Measurements from ENCODE around the gene TTLL13. TPM values are rescaled to one million over a fixed set of nuclear protein-coding genes. Genes with fewer than 3 reads are reported as not detected.

TTLL13 gene
- total and polyA plus RNA-seq, 4 experiments from 2014 or later = 1.1 to 1.4 TPM; not detected in 2

- no peaks in the 10 kb centered on the region for H3K27me3 ChIP-seq (ENCODE audit: insufficient read depth, low read length)
- peaks cover 11 to 31% (median 23%) of the 10 kb centered on the region in 4 donors for H3K4me1 Mint-ChIP-seq
- no peaks in the 10 kb centered on the region for H3K9me3 Mint-ChIP-seq
- DNase-seq = no peak
- CTCF ChIA-PET (ENCODE audit: partially characterized antibody) = interaction anchor here (1.3 to 2.1 kb wide), 3 partner anchors 9 to 17 kb away, joined by 4 to 9 read pairs (median 7); no protein-coding TSS in a partner anchor
- peaks cover 24% of the 10 kb centered on the region for H3K4me1 ChIP-seq (ENCODE audit: insufficient read depth, low read length)
- peak overlapping the region in 1 of 8 donors; percentile 20 for H3K4me3 Mint-ChIP-seq
- intact Hi-C loops (cut with micrococcal nuclease) = no loop called here
- H3K27ac ChIP-seq (ENCODE audit: low read depth, low read length) = no peak overlapping the region
- no peaks in the 10 kb centered on the region for H3K9me3 ChIP-seq (ENCODE audit: control insufficient read depth in 1 of 2, low read length in 2 of 2)
- no peaks in the 10 kb centered on the region for H3K36me3 ChIP-seq (ENCODE audit: insufficient read depth, low read length)
- no peak overlapping the region for H3K4me3 ChIP-seq (ENCODE audit: low read length in 2 of 2)
- H3K27me3 Mint-ChIP-seq = no peaks in the 10 kb centered on the region
- POLR2A ChIA-PET (ENCODE audit: partially characterized antibody) = interaction anchor here (7.5 kb wide), 1 partner anchor 27 kb away, joined by 130 read pairs; the partner anchor contains the start of genes CIB1 and GDPGP1
- peaks cover 0 to 2% of the 10 kb centered on the region in 2 donors for H3K36me3 Mint-ChIP-seq
- H3K27ac Mint-ChIP-seq = no peak overlapping the region
Measured at GRCh38 chr15:90203922-90204321, 45.4 kb upstream of the TTLL13 start.

GRCh38 chr15:90205050-90205848, 44.1 kb upstream of the TTLL13 start:
- DNase-seq = no peak
- intact Hi-C loops (cut with micrococcal nuclease) = no loop called here
- Histone ChIP-seq H3K4me3 (ENCODE audit: low read length in 2 of 2) (no peak overlapping the region), H3K9me3 (ENCODE audit: control insufficient read depth in 1 of 2, low read length in 2 of 2) (no peaks in the 10 kb centered on the region), H3K4me1 (ENCODE audit: insufficient read depth, low read length) (peaks cover 34% of the 10 kb centered on the region), H3K27me3 (ENCODE audit: insufficient read depth, low read length) (no peaks in the 10 kb centered on the region), H3K27ac (ENCODE audit: low read depth, low read length) (no peak overlapping the region), H3K36me3 (ENCODE audit: insufficient read depth, low read length) (no peaks in the 10 kb centered on the region)
- Mint-ChIP-seq H3K4me3 (no peak overlapping the region), H3K4me1 (peaks cover 18 to 38% (median 30%) of the 10 kb centered on the region in 4 donors), H3K27me3 (no peaks in the 10 kb centered on the region), H3K9me3 (no peaks in the 10 kb centered on the region), H3K27ac (no peak overlapping the region), H3K36me3 (peaks cover 0 to 7% of the 10 kb centered on the region in 2 donors)
- ChIA-PET POLR2A (ENCODE audit: partially characterized antibody) (interaction anchor here (7.5 kb wide), 1 partner anchor 26 kb away, joined by 130 read pairs; the partner anchor contains the start of genes CIB1 and GDPGP1), CTCF (ENCODE audit: partially characterized antibody) (interaction anchor here (1.2 to 3.8 kb wide), 3 partner anchors 14 to 59 kb away, joined by 3 to 14 read pairs (median 4); no protein-coding TSS in a partner anchor)

DNA sequence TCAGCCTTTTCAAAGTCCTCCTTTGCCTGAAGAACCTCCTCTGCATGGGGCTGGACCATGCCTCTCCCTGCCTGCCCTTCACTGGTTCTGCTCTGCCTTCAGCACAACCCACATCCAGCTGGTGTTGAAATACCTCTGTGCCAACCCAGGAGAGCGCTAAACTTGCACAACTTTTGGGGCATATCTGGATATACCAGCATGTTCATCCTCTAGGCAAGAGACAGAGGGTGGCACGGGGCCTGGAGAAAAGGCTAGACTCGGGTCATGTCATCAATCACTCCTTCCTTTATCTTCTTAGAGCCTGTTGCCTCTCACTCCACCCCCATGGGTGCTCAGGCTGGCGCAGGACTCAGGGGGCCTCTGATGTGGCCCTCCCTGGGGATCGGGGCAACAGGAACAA, 43.5 kb upstream of the TTLL13 start:
- no peak for DNase-seq
- Mint-ChIP-seq H3K27me3 (no peaks in the 10 kb centered on the region), H3K4me3 (peak overlapping the region in 2 of 8 donors; percentile 10 to 29), H3K27ac (no peak overlapping the region), H3K4me1 (peaks cover 22 to 39% (median 31%) of the 10 kb centered on the region in 4 donors), H3K36me3 (peaks cover 0 to 8% of the 10 kb centered on the region in 2 donors), H3K9me3 (no peaks in the 10 kb centered on the region)
- H3K4me3 ChIP-seq (ENCODE audit: low read length in 2 of 2) = no peak overlapping the region
- ChIA-PET CTCF (ENCODE audit: partially characterized antibody) (interaction anchor here (1.2 to 3.8 kb wide), 2 partner anchors 13 to 15 kb away, joined by 4 to 14 read pairs; no protein-coding TSS in a partner anchor), POLR2A (ENCODE audit: partially characterized antibody) (interaction anchor here (7.5 kb wide), 1 partner anchor 25 kb away, joined by 130 read pairs; the partner anchor contains the start of genes CIB1 and GDPGP1)
- H3K4me1 ChIP-seq (ENCODE audit: insufficient read depth, low read length) = peaks cover 32% of the 10 kb centered on the region
- H3K27me3 ChIP-seq (ENCODE audit: insufficient read depth, low read length) = no peaks in the 10 kb centered on the region
- intact Hi-C loops (cut with micrococcal nuclease) = no loop called here
- no peaks in the 10 kb centered on the region for H3K9me3 ChIP-seq (ENCODE audit: control insufficient read depth in 1 of 2, low read length in 2 of 2)
- no peak overlapping the region for H3K27ac ChIP-seq (ENCODE audit: low read depth, low read length)
- H3K36me3 ChIP-seq (ENCODE audit: insufficient read depth, low read length) = no peaks in the 10 kb centered on the region

GRCh38 chr15:90207252-90207651, 42.1 kb upstream of the TTLL13 start:
- peaks cover 0 to 8% of the 10 kb centered on the region in 2 donors for H3K36me3 Mint-ChIP-seq
- H3K27me3 Mint-ChIP-seq = no peaks in the 10 kb centered on the region
- intact Hi-C loops (cut with micrococcal nuclease) = no loop called here
- no peak for DNase-seq
- POLR2A ChIA-PET (ENCODE audit: partially characterized antibody) = interaction anchor here (2.2 kb wide), 1 partner anchor 24 kb away, joined by 5 read pairs; no protein-coding TSS in a partner anchor
- H3K9me3 Mint-ChIP-seq = no peaks in the 10 kb centered on the region
- CTCF ChIA-PET (ENCODE audit: partially characterized antibody) = interaction anchor here (1.2 to 3.8 kb wide), 2 partner anchors 12 to 26 kb away, joined by 3 to 14 read pairs; partner anchors contain the start of genes CIB1 and GDPGP1
- no peaks in the 10 kb centered on the region for H3K36me3 ChIP-seq (ENCODE audit: insufficient read depth, low read length)
- H3K4me3 ChIP-seq (ENCODE audit: low read length in 2 of 2) = no peak overlapping the region
- peaks cover 32% of the 10 kb centered on the region for H3K4me1 ChIP-seq (ENCODE audit: insufficient read depth, low read length)
- H3K27me3 ChIP-seq (ENCODE audit: insufficient read depth, low read length) = no peaks in the 10 kb centered on the region
- no peak overlapping the region for H3K4me3 Mint-ChIP-seq
- H3K9me3 ChIP-seq (ENCODE audit: control insufficient read depth in 1 of 2, low read length in 2 of 2) = no peaks in the 10 kb centered on the region
- H3K27ac Mint-ChIP-seq = no peak overlapping the region
- H3K27ac ChIP-seq (ENCODE audit: low read depth, low read length) = no peak overlapping the region
- H3K4me1 Mint-ChIP-seq = peaks cover 23 to 45% (median 38%) of the 10 kb centered on the region in 4 donors

DNA sequence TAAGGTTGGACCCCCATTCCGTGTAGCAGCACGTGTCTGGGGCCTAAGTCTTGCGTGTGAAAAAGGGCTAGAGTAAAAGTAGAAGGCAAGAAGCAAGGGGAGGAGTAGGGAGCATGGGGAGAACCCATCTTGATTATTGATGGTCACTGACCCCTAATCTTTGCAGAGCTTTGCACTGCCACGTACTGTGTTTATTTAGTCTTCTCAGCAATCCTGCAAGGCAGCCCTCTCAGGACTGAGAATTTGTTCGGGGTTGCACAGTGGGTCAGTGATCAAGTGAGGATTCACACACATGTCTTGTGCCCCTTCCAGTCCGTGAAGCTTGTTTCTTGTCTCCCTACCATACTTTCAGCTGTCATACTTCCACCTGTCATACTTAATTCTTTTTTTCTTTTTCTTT, 41.0 kb upstream of the TTLL13 start:
- peaks cover 17 to 36% (median 30%) of the 10 kb centered on the region in 4 donors for H3K4me1 Mint-ChIP-seq
- H3K4me3 ChIP-seq (ENCODE audit: low read length in 2 of 2) = no peak overlapping the region
- H3K36me3 ChIP-seq (ENCODE audit: insufficient read depth, low read length) = no peaks in the 10 kb centered on the region
- intact Hi-C loops (cut with micrococcal nuclease) = no loop called here
- no peaks in the 10 kb centered on the region for H3K9me3 ChIP-seq (ENCODE audit: control insufficient read depth in 1 of 2, low read length in 2 of 2)
- H3K27me3 ChIP-seq (ENCODE audit: insufficient read depth, low read length) = no peaks in the 10 kb centered on the region
- ChIA-PET POLR2A (ENCODE audit: partially characterized antibody) (interaction anchor here (1.9 to 2.2 kb wide), 2 partner anchors 23 to 25 kb away, joined by 5 to 6 read pairs; partner anchors contain the start of gene CIB1), CTCF (ENCODE audit: partially characterized antibody) (interaction anchor here (0.6 to 3.8 kb wide), 3 partner anchors 10 to 78 kb away, joined by 3 to 14 read pairs (median 3); no protein-coding TSS in a partner anchor)
- no peak overlapping the region for H3K27ac Mint-ChIP-seq
- DNase-seq = no peak
- peaks cover 22% of the 10 kb centered on the region for H3K4me1 ChIP-seq (ENCODE audit: insufficient read depth, low read length)
- H3K9me3 Mint-ChIP-seq = no peaks in the 10 kb centered on the region
- H3K36me3 Mint-ChIP-seq = peaks cover 0 to 6% of the 10 kb centered on the region in 2 donors
- no peaks in the 10 kb centered on the region for H3K27me3 Mint-ChIP-seq
- H3K27ac ChIP-seq (ENCODE audit: low read depth, low read length) = no peak overlapping the region
- H3K4me3 Mint-ChIP-seq = no peak overlapping the region

GRCh38 chr15:90209591-90209990, 39.8 kb upstream of the TTLL13 start:
- ChIA-PET CTCF (ENCODE audit: partially characterized antibody) (interaction anchor here (1.2 kb wide), 1 partner anchor 20 kb away, joined by 3 read pairs; no protein-coding TSS in a partner anchor), POLR2A (ENCODE audit: partially characterized antibody) (interaction anchor here (1.7 to 2.2 kb wide), 3 partner anchors 9 to 24 kb away, joined by 4 to 6 read pairs (median 5); partner anchors contain the start of genes CIB1 and SEMA4B)
- intact Hi-C loops (cut with micrococcal nuclease) = no loop called here
- no peaks in the 10 kb centered on the region for H3K36me3 ChIP-seq (ENCODE audit: insufficient read depth, low read length)
- Mint-ChIP-seq H3K27me3 (no peaks in the 10 kb centered on the region), H3K9me3 (no peaks in the 10 kb centered on the region), H3K4me1 (peaks cover 17 to 40% (median 32%) of the 10 kb centered on the region in 4 donors), H3K27ac (peak overlapping the region in 6 of 7 donors; percentile 38 to 84 (median 48)), H3K4me3 (peak overlapping the region in 3 of 8 donors; percentile 15 to 60 (median 43)), H3K36me3 (peaks cover 0 to 6% of the 10 kb centered on the region in 2 donors)
- no peak overlapping the region for H3K4me3 ChIP-seq (ENCODE audit: low read length in 2 of 2)
- no peak for DNase-seq
- no peak overlapping the region for H3K27ac ChIP-seq (ENCODE audit: low read depth, low read length)
- peaks cover 22% of the 10 kb centered on the region for H3K4me1 ChIP-seq (ENCODE audit: insufficient read depth, low read length)
- no peaks in the 10 kb centered on the region for H3K27me3 ChIP-seq (ENCODE audit: insufficient read depth, low read length)
- no peaks in the 10 kb centered on the region for H3K9me3 ChIP-seq (ENCODE audit: control insufficient read depth in 1 of 2, low read length in 2 of 2)

- peaks cover 19 to 41% (median 33%) of the 10 kb centered on the region in 4 donors for H3K4me1 Mint-ChIP-seq
- H3K4me1 ChIP-seq (ENCODE audit: insufficient read depth, low read length) = peaks cover 22% of the 10 kb centered on the region
- peak overlapping the region in 5 of 7 donors; percentile 37 to 90 (median 70) for H3K27ac Mint-ChIP-seq
- H3K4me3 ChIP-seq (ENCODE audit: low read length in 2 of 2) = no peak overlapping the region
- H3K9me3 ChIP-seq (ENCODE audit: control insufficient read depth in 1 of 2, low read length in 2 of 2) = no peaks in the 10 kb centered on the region
- H3K27ac ChIP-seq (ENCODE audit: low read depth, low read length) = no peak overlapping the region
- no peaks in the 10 kb centered on the region for H3K36me3 ChIP-seq (ENCODE audit: insufficient read depth, low read length)
- ChIA-PET POLR2A (ENCODE audit: partially characterized antibody) (interaction anchor here (1.7 kb wide), 1 partner anchor 10 kb away, joined by 4 read pairs; the partner anchor contains the start of gene SEMA4B), CTCF (ENCODE audit: partially characterized antibody) (no interaction called here)
- DNase-seq = no peak
- H3K36me3 Mint-ChIP-seq = peaks cover 0 to 6% of the 10 kb centered on the region in 2 donors
- no peaks in the 10 kb centered on the region for H3K27me3 ChIP-seq (ENCODE audit: insufficient read depth, low read length)
- peak overlapping the region in 2 of 8 donors; percentile 15 to 44 for H3K4me3 Mint-ChIP-seq
- no peaks in the 10 kb centered on the region for H3K27me3 Mint-ChIP-seq
- intact Hi-C loops (cut with micrococcal nuclease) = no loop called here
- no peaks in the 10 kb centered on the region for H3K9me3 Mint-ChIP-seq
Measured at GRCh38 chr15:90210593-90210992, 38.8 kb upstream of the TTLL13 start.
